Activated naive CD4-positive, alpha-beta T cell treated with anti-CD3 and anti-CD28 coated beads, Interleukin-2, amount 10 ng/mL, durations not matched to agents 7 days and 5 days (primary cell): Measurements from ENCODE around the gene MECP2.
A peak's percentile ranks its signal among the peaks of the same experiment; 100 is the strongest.
"Not testable (repeated sequence)": the region's sequence is repeated elsewhere in the genome, so short reads cannot be mapped to it uniquely, and the experiment has no call there.

Experiments used
- CTCF ChIA-PET: fragments of 350-600 bp; sonication (Branson Sonifier 250); formaldehyde crosslinking; loops from one replicate; lab custom pipeline; 2021; ENCODE audit warnings: antibody characterized with exemption; lab: Charles Lee
- DNase-seq: peaks from one replicate; pipeline ENCODE4 v3.0.0-alpha.2; 2020
- H3K27ac Mint-ChIP-seq: one replicate; pipeline ENCODE4 v1.8.0; 2021; ENCODE audit warnings: mild to moderate bottlenecking, moderate library complexity, mixed read lengths
- H3K27me3 Mint-ChIP-seq: one replicate; pipeline ENCODE4 v1.8.0; 2021; ENCODE audit warnings: mild to moderate bottlenecking, mixed read lengths
- H3K36me3 Mint-ChIP-seq: one replicate; pipeline ENCODE4 v1.8.0; 2021; ENCODE audit warnings: mixed read lengths
- H3K4me1 Mint-ChIP-seq: one replicate; pipeline ENCODE4 v1.8.0; 2021; ENCODE audit warnings: mixed read lengths
- H3K4me3 Mint-ChIP-seq: one replicate; pipeline ENCODE4 v1.8.0; 2021; ENCODE audit warnings: mild to moderate bottlenecking, moderate library complexity, mixed read lengths
- H3K9me3 Mint-ChIP-seq: one replicate; pipeline ENCODE4 v1.8.0; 2021; ENCODE audit warnings: mixed read lengths

The MECP2 gene

GRCh38 chrX:154006947-154007346 lies 90.6 kb downstream of the MECP2 start:
- CTCF ChIA-PET, result no interaction called here
- no peaks in the 10 kb centered on the region for H3K27me3 Mint-ChIP-seq
- peaks cover 34% of the 10 kb centered on the region for H3K36me3 Mint-ChIP-seq
- H3K4me1 Mint-ChIP-seq, result peaks cover 23% of the 10 kb centered on the region
- H3K4me3 Mint-ChIP-seq, result no peak overlapping the region
- H3K9me3 Mint-ChIP-seq, result no peaks in the 10 kb centered on the region
- DNase-seq, result no peak
- H3K27ac Mint-ChIP-seq, result no peak overlapping the region

DNA sequence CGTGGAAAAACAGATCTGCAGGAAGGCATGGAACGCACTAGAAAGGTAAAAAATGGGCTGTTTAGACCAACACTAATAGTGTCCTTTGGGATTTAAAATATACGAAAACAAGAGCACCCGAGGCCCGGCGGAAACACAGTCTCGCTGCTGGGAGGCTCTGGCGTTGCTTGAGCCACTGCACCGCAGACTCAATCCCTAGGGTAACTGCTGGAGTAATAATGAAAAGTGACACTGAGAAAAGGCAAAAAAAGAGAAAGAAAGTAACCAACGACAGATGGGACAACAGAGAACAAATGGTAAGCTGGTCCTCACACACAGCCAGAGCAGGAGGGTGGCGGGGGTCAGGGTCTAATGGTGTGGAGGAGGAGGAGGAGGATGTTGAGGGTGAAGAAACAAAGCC lies 93.2 kb downstream of the MECP2 start:
- no peak for DNase-seq
- Mint-ChIP-seq H3K9me3 (no peaks in the 10 kb centered on the region), H3K4me3 (no peak overlapping the region), H3K4me1 (peaks cover 25% of the 10 kb centered on the region), H3K27ac (no peak overlapping the region), H3K27me3 (no peaks in the 10 kb centered on the region), H3K36me3 (peaks cover 24% of the 10 kb centered on the region)
- CTCF ChIA-PET, result interaction anchor here (3.6 kb wide), 1 partner anchor 9 kb away, joined by 15 read pairs; no protein-coding TSS in a partner anchor

GRCh38 chrX:154002215-154002719 lies 95.2 kb downstream of the MECP2 start:
- peaks cover 22% of the 10 kb centered on the region for H3K4me1 Mint-ChIP-seq
- H3K27me3 Mint-ChIP-seq, result no peaks in the 10 kb centered on the region
- DNase-seq, result peak; percentile 63
- peaks cover 15% of the 10 kb centered on the region for H3K36me3 Mint-ChIP-seq
- peak overlapping the region; percentile 87 for H3K27ac Mint-ChIP-seq
- H3K4me3 Mint-ChIP-seq, result peak overlapping the region; percentile 44
- CTCF ChIA-PET, result interaction anchor here (3.6 kb wide), 1 partner anchor 11 kb away, joined by 15 read pairs; no protein-coding TSS in a partner anchor
- no peaks in the 10 kb centered on the region for H3K9me3 Mint-ChIP-seq

DNA sequence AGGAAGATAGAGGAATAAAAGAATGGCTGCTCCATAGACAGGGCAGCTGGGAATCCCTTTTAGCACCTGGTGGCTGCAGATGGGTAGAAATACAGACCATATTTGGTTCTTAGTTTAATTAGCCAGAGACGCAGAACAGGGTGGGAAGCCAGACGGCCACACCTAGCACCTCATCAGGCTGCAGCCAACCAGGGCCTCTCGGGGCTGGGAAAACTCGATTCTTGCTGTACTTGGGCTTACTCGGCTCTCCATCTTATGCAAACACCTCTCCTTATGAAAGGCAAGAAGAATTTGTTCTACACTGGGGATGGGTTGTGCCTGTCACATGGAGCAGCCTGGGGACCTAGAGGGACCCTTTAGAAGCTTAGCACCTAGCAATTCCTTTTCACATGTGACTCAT lies 97.5 kb downstream of the MECP2 start:
- Mint-ChIP-seq H3K27ac (no peak overlapping the region), H3K4me1 (peaks cover 22% of the 10 kb centered on the region), H3K9me3 (no peaks in the 10 kb centered on the region), H3K36me3 (peaks cover 10% of the 10 kb centered on the region), H3K27me3 (no peaks in the 10 kb centered on the region), H3K4me3 (no peak overlapping the region)
- no peak for DNase-seq
- CTCF ChIA-PET, result interaction anchor here (0.6 kb wide), 1 partner anchor 12 kb away, joined by 3 read pairs; no protein-coding TSS in a partner anchor

GRCh38 chrX:153999359-154000037 lies 98.0 kb downstream of the MECP2 start:
- DNase-seq, result no peak
- Mint-ChIP-seq H3K4me3 (no peak overlapping the region), H3K27ac (no peak overlapping the region), H3K4me1 (peaks cover 22% of the 10 kb centered on the region), H3K36me3 (peaks cover 10% of the 10 kb centered on the region), H3K27me3 (no peaks in the 10 kb centered on the region), H3K9me3 (no peaks in the 10 kb centered on the region)
- CTCF ChIA-PET, result interaction anchor here (0.6 kb wide), 1 partner anchor 13 kb away, joined by 3 read pairs; no protein-coding TSS in a partner anchor

- CTCF ChIA-PET, result no interaction called here
Measured at GRCh38 chrX:153995504-153995903, 102.0 kb downstream of the MECP2 start.

DNA sequence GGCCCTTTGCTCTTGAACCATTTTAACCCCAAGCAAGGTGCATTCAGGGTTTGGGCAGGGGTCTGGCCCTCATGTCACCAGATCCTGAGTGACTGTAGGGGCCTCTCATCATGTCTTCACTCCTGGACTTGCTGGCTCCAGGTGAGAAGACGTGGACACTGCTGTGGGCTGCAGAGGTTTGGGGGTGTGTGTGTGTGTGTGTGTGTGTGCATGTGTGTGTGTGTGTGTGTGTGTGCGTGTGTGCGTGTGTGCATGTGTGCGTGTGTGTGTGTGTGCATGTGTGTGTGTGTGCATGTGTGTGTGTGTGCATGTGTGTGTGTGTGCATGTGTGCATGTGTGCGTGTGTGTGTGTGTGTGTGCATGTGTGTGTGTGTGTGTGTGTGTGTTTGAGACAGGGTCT lies 103.1 kb downstream of the MECP2 start:
- CTCF ChIA-PET, H3K36me3 Mint-ChIP-seq, H3K9me3 Mint-ChIP-seq, H3K4me3 Mint-ChIP-seq, DNase-seq, H3K27ac Mint-ChIP-seq, H3K27me3 Mint-ChIP-seq: not testable (repeated sequence)
- H3K4me1 Mint-ChIP-seq, result peaks cover 15% of the 10 kb centered on the region

More at GRCh38 chrX:153995504-153995903, 102.0 kb downstream of the MECP2 start:
- Mint-ChIP-seq H3K27ac (no peak overlapping the region), H3K9me3 (no peaks in the 10 kb centered on the region), H3K4me3 (no peak overlapping the region), H3K27me3 (no peaks in the 10 kb centered on the region), H3K36me3 (no peaks in the 10 kb centered on the region), H3K4me1 (peaks cover 5% of the 10 kb centered on the region)
- DNase-seq, result no peak

- H3K27me3 Mint-ChIP-seq, result no peaks in the 10 kb centered on the region
- H3K27ac Mint-ChIP-seq, result no peak overlapping the region
- no peak for DNase-seq
- no peaks in the 10 kb centered on the region for H3K9me3 Mint-ChIP-seq
- H3K36me3 Mint-ChIP-seq, result no peaks in the 10 kb centered on the region
- CTCF ChIA-PET, result no interaction called here
- H3K4me1 Mint-ChIP-seq, result peaks cover 18% of the 10 kb centered on the region
- no peak overlapping the region for H3K4me3 Mint-ChIP-seq
Measured at GRCh38 chrX:153993978-153994377, 103.5 kb downstream of the MECP2 start.

DNA sequence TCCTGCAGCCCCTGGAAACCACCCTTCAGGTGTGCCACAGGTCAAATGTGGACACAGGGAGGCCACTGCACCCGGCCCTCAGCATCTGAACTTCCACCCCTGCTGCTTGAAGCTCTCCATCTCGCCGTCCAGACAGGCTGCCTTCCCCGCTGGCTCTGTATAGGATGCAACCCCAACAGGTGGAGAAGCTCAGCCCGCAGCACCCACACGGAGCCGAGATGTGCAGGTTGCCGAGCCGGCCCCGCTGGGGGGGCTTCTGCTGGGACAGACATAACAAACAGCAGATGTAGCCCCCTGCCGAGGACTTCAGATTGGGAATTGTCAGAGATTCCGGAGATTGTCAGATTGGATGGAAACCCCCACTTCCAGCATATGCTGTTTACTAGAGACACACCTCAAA lies 104.4 kb downstream of the MECP2 start:
- H3K27me3 Mint-ChIP-seq, result no peaks in the 10 kb centered on the region
- H3K36me3 Mint-ChIP-seq, result no peaks in the 10 kb centered on the region
- no peaks in the 10 kb centered on the region for H3K9me3 Mint-ChIP-seq
- CTCF ChIA-PET, result no interaction called here
- no peak for DNase-seq
- H3K4me1 Mint-ChIP-seq, result peaks cover 22% of the 10 kb centered on the region
- H3K4me3 Mint-ChIP-seq, result no peak overlapping the region
- no peak overlapping the region for H3K27ac Mint-ChIP-seq

DNA sequence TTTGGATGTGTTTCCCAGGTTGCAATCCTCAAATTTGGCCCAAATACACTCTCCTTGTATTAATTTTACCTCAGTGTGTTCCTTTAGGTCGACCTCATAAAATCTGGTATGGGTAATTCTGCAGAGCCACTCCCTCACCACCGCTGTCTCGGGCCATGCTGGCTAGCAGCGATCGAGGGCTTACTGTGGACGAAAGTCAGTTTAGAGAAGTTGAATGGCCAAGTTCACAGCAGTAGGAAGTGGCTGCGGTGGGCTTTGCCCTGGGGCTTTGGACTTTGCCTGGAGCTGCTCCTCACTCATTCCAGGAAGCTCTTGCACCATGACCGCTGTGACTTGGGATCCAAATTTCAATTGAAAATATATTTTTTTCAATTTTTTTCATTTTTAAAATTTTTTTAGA lies 105.3 kb downstream of the MECP2 start:
- CTCF ChIA-PET, result no interaction called here
- Mint-ChIP-seq H3K36me3 (no peaks in the 10 kb centered on the region), H3K4me3 (no peak overlapping the region), H3K27ac (no peak overlapping the region), H3K27me3 (no peaks in the 10 kb centered on the region), H3K4me1 (peaks cover 23% of the 10 kb centered on the region), H3K9me3 (no peaks in the 10 kb centered on the region)
- DNase-seq, result no peak

DNA sequence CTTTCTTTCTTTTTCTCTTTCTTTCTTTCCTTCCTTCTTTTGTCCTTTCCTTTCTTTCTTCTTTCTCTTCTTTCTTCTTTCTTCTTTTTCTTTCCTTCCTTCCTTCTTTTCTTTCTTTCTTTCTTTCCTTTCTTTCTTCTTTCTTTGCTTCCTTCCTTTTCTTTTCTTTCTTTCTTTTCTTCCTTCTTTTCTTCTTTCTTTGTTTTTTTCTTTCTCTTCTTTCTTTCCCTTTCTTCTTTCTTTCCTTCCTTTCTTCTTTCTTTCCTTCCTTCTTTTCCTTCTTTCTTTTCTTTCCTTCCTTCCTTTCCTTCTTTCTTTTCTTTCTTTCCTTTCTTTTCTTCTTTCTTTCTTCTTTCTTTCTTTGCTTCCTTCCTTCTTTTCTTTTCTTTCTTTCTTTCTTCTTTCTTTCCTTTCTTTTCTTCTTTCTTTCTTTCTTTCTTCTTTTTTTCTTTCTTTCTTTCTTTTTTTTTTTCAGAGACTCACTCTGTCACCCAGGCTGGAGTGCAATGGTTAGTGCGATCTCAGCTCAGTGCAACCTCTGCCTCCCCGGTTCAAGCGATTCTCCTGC lies 106.4 kb downstream of the MECP2 start:
- H3K4me1 Mint-ChIP-seq, result peaks cover 28% of the 10 kb centered on the region
- H3K4me3 Mint-ChIP-seq, result no peak overlapping the region
- no peaks in the 10 kb centered on the region for H3K9me3 Mint-ChIP-seq
- no peaks in the 10 kb centered on the region for H3K27me3 Mint-ChIP-seq
- CTCF ChIA-PET, result no interaction called here
- no peaks in the 10 kb centered on the region for H3K36me3 Mint-ChIP-seq
- DNase-seq, result no peak
- H3K27ac Mint-ChIP-seq, result peak overlapping the region; percentile 76

DNA sequence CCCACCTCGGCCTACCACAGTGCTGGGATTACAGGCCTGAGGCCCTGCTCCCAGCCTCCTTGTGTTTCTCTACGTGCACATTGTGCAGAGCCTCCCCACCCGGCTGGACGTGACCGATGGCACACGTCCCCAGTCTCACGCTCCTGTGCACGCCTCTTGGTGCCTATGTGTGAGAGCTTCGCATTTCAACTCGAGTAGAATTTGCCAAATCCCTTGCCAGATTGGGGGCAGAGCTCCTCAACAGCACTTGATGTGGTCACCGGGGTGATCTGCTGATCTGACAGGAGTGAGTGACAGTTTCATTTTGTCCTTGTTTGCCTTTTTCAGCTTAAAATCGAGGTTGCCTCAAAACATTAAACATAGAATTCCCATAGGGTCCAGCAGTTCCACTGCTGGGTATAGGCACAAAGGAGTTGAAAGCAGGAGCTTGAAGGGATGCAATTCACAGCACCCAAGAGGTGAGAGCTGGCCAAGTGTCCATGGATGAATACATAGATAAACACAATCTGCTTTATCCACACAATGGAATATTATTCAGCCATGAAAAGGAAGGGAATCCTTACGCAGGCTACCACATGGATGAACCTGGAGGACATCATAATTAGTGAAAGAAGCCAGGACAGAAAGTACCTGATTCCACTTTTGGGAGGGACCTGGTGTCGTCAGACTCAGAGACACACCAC lies 107.4 kb downstream of the MECP2 start:
- no peaks in the 10 kb centered on the region for H3K36me3 Mint-ChIP-seq
- peak; percentile 52 for DNase-seq
- no peaks in the 10 kb centered on the region for H3K9me3 Mint-ChIP-seq
- peaks cover 35% of the 10 kb centered on the region for H3K4me1 Mint-ChIP-seq
- H3K27me3 Mint-ChIP-seq, result no peaks in the 10 kb centered on the region
- H3K27ac Mint-ChIP-seq, result peak overlapping the region; percentile 86
- no peak overlapping the region for H3K4me3 Mint-ChIP-seq
- CTCF ChIA-PET, result interaction anchor here (1.6 kb wide), 1 partner anchor 24 kb away, joined by 3 read pairs; no protein-coding TSS in a partner anchor

DNA sequence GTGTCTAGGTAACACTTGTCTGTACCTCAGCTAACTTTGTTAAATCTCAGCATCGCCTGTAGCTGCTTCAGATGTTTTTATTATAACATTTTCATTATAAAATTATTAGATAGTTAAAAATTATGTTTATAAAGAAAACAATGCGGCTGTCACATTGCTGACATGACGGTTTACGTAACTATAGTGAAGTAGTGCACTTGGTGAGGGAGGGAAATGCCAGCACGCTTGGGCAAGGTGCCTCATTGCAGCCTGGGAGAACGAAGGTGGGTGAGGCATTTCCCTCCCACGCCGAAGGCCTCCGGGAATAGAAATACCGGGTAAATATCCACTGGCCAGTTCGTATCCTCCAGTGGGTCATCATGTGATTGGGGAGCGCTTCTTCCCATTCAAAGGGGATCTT lies 109.0 kb downstream of the MECP2 start:
- Mint-ChIP-seq H3K27me3 (no peaks in the 10 kb centered on the region), H3K4me1 (peaks cover 51% of the 10 kb centered on the region), H3K4me3 (no peak overlapping the region), H3K36me3 (no peaks in the 10 kb centered on the region), H3K9me3 (no peaks in the 10 kb centered on the region), H3K27ac (peak overlapping the region; percentile 58)
- CTCF ChIA-PET, result no interaction called here
- no peak for DNase-seq

GRCh38 chrX:153984351-153985178 lies 113.0 kb downstream of the MECP2 start:
- Mint-ChIP-seq H3K4me1 (peaks cover 72% of the 10 kb centered on the region), H3K27me3 (no peaks in the 10 kb centered on the region), H3K9me3 (no peaks in the 10 kb centered on the region), H3K27ac (peak overlapping the region; percentile 99), H3K36me3 (peaks cover 8% of the 10 kb centered on the region), H3K4me3 (peak overlapping the region; percentile 76)
- CTCF ChIA-PET, result interaction anchor here (0.8 kb wide), 1 partner anchor 11 kb away, joined by 3 read pairs; no protein-coding TSS in a partner anchor
- peak; percentile 59 for DNase-seq
